GM18909 (cell line): ENCODE data around the gene IER5.

ENCODE experiments used
- ATAC-seq: cut with Tn5 transposase; IDR thresholded peaks from one replicate; pipeline ENCODE4 v1.9.1; 2021; ENCODE audit warnings: mild to moderate bottlenecking; ENCODE audit not compliant: unreplicated experiment, poor library complexity

IER5 gene

GRCh38 chr1:181129771-181130606, 41.5 kb downstream of the IER5 start:
- no peak for ATAC-seq

GRCh38 chr1:181131255-181131941, 42.9 kb downstream of the IER5 start:
- peak; percentile 35 for ATAC-seq

GRCh38 chr1:181133441-181133951, 45.0 kb downstream of the IER5 start:
- ATAC-seq: no peak

GRCh38 chr1:181133969-181134418, 45.5 kb downstream of the IER5 start:
- ATAC-seq: no peak

GRCh38 chr1:181134543-181135436, 46.3 kb downstream of the IER5 start:
- peak; percentile 36 for ATAC-seq

GRCh38 chr1:181135437-181135731, 46.9 kb downstream of the IER5 start:
- ATAC-seq: no peak

- no peak for ATAC-seq
Observed at GRCh38 chr1:181135815-181136737, 47.6 kb downstream of the IER5 start.

- ATAC-seq: no peak
Observed at GRCh38 chr1:181136738-181137122, 48.2 kb downstream of the IER5 start.

GRCh38 chr1:181137217-181137743, 48.8 kb downstream of the IER5 start:
- no peak for ATAC-seq

- no peak for ATAC-seq
Observed at GRCh38 chr1:181139631-181140061, 51.1 kb downstream of the IER5 start.

GRCh38 chr1:181140398-181140797, 51.9 kb downstream of the IER5 start:
- ATAC-seq: no peak

GRCh38 chr1:181140891-181141290, 52.4 kb downstream of the IER5 start:
- no peak for ATAC-seq

- no peak for ATAC-seq
Observed at GRCh38 chr1:181141431-181141910, 53.0 kb downstream of the IER5 start.
